NCI-H1048 (cell line): ENCODE data around the gene PROKR1.

ENCODE experiments used
- DNase-seq: peaks from one replicate; lab custom pipeline; 2025; lab: John Stamatoyannopoulos, UW

PROKR1 gene

GRCh38 chr2:68698567-68699377 is 55.4 kb downstream of the PROKR1 start:
- DNase-seq = no peak

DNA sequence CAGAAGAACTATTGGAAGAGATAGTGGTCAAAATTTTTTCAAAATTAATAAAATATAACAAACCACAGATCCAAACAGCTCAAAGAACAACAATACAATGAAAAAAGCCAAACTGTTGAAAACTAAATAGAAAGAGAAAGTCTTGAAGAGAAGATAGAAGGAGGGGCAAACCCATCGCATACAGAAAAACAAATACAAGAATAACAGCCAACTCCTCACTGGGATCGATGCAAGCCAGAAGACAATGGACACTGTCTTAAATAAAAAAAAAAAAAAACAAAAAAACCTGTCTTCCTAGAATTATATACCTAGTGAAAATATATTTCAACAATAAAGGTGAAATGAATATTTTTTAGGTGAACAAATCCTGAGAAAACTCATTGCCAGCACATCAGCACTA is 57.2 kb downstream of the PROKR1 start:
- no peak for DNase-seq

DNA sequence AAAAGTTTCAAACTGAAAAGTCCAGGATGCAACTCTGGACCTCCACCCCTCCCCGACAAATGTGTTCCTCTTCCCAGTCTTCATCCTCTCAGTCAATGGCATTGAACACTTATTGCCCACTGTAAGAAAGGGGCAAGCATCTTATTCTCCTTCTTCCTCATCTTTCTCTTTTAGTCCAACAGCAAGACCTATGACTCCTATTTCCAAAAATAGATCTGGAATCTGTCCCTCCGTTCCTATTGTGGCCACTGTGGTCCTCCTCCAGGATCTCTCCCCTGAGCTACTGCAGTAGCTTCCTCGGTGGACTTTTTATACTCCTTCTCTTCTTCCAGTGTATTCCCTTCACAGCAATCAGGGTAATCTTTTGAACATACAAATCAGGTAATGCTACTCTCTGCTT is 63.3 kb downstream of the PROKR1 start:
- DNase-seq = no peak
